Bronchial epithelial cell (primary cell): Measurements from ENCODE around the gene CC2D2A. TPM values are rescaled to one million over a fixed set of nuclear protein-coding genes. Genes with fewer than 3 reads are reported as not detected.
"Not testable (repeated sequence)": the region's sequence is repeated elsewhere in the genome, so short reads cannot be mapped to it uniquely, and the experiment has no call there.

Source experiments
- DNase-seq: peaks from one replicate; pipeline ENCODE4 v3.0.0-alpha.2; 2010; ENCODE audit warnings: low read depth
- FAIRE-seq: peaks from 2 replicates; lab custom pipeline; 2011; peaks lifted over from hg19 to GRCh38; lab: Jason Lieb, UNC
- H3K27me3 ChIP-seq: 2 replicates; pipeline ENCODE4 v1.5.1; 2011; ENCODE audit warnings: low read length; ENCODE audit not compliant: control insufficient read depth, insufficient read depth
- H3K36me3 ChIP-seq: 2 replicates; pipeline ENCODE4 v1.5.1; 2011; ENCODE audit warnings: low read length; ENCODE audit not compliant: control insufficient read depth, insufficient read depth
- H3K4me3 ChIP-seq: 2 replicates; pipeline ENCODE4 v1.5.1; 2011; ENCODE audit warnings: mild to moderate bottlenecking, low read depth, low read length, control low read depth
- total RNA-seq: library from RNA; depleted of rRNA; stranded (reverse); fragments of >200 nt; gene quantifications from 2 replicates; pipeline ENCODE4 v1.2.1, GENCODE V29; 2014
- TF ChIP-seq, protein P1 (sequence below): IDR thresholded peaks from 2 replicates; pipeline ENCODE4 v1.5.1; 2011; ENCODE audit warnings: mild to moderate bottlenecking, moderate library complexity, low read length, control low read depth, inconsistent platforms; ENCODE audit not compliant: insufficient read depth, severe bottlenecking

The CC2D2A gene
- total RNA-seq, 1 donor from 2014 or later: 5.8 TPM

- FAIRE-seq (peak; percentile 86), DNase-seq (no peak)
- Histone ChIP-seq H3K36me3 (no peaks in the 10 kb centered on the region), H3K27me3 (no peaks in the 10 kb centered on the region), H3K4me3 (no peak overlapping the region)
- TF ChIP-seq, protein P1, sequence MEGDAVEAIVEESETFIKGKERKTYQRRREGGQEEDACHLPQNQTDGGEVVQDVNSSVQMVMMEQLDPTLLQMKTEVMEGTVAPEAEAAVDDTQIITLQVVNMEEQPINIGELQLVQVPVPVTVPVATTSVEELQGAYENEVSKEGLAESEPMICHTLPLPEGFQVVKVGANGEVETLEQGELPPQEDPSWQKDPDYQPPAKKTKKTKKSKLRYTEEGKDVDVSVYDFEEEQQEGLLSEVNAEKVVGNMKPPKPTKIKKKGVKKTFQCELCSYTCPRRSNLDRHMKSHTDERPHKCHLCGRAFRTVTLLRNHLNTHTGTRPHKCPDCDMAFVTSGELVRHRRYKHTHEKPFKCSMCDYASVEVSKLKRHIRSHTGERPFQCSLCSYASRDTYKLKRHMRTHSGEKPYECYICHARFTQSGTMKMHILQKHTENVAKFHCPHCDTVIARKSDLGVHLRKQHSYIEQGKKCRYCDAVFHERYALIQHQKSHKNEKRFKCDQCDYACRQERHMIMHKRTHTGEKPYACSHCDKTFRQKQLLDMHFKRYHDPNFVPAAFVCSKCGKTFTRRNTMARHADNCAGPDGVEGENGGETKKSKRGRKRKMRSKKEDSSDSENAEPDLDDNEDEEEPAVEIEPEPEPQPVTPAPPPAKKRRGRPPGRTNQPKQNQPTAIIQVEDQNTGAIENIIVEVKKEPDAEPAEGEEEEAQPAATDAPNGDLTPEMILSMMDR: no peak
These were observed 38.0 kb downstream of the CC2D2A start for GRCh38 chr4:15507679-15508078.

GRCh38 chr4:15510961-15511360, 41.3 kb downstream of the CC2D2A start:
- DNase-seq (no peak), FAIRE-seq (no peak)
- TF ChIP-seq, protein P1: no peak
- Histone ChIP-seq H3K27me3 (no peaks in the 10 kb centered on the region), H3K36me3 (peaks cover 1% of the 10 kb centered on the region), H3K4me3 (no peak overlapping the region)

- Histone ChIP-seq H3K36me3 (peaks cover 2% of the 10 kb centered on the region), H3K27me3 (no peaks in the 10 kb centered on the region), H3K4me3 (no peak overlapping the region)
- DNase-seq (no peak), FAIRE-seq (no peak)
- TF ChIP-seq, protein P1: no peak
These were observed 43.9 kb downstream of the CC2D2A start for GRCh38 chr4:15513545-15513944.

- DNase-seq (no peak), FAIRE-seq (no peak)
- Histone ChIP-seq H3K36me3 (peaks cover 2% of the 10 kb centered on the region), H3K27me3 (no peaks in the 10 kb centered on the region), H3K4me3 (no peak overlapping the region)
- TF ChIP-seq, protein P1: no peak
These were observed 45.4 kb downstream of the CC2D2A start for GRCh38 chr4:15515106-15515505.

DNA sequence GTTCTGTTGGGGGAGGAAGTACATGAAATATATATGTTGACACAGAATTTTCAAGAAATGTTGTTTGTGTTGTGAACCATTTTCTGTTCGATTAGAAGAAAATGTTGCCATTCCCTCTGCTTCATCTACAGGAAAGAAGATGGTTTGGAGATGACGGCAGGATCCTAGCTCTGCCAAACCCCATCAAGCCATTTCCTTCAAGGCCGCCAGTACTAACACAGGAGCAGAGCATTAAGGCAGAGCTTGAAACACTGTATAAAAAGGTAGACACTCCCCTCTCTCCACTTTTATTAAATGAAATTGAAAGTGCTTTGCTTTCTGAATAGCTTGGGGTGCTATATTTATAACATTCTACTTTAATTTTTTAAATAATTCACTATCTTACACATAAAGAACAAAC, 46.8 kb downstream of the CC2D2A start:
- H3K36me3 ChIP-seq: peaks cover 2% of the 10 kb centered on the region
- DNase-seq (no peak), FAIRE-seq (no peak)
- no peaks in the 10 kb centered on the region for H3K27me3 ChIP-seq
- TF ChIP-seq, protein P1: no peak
- no peak overlapping the region for H3K4me3 ChIP-seq

DNA sequence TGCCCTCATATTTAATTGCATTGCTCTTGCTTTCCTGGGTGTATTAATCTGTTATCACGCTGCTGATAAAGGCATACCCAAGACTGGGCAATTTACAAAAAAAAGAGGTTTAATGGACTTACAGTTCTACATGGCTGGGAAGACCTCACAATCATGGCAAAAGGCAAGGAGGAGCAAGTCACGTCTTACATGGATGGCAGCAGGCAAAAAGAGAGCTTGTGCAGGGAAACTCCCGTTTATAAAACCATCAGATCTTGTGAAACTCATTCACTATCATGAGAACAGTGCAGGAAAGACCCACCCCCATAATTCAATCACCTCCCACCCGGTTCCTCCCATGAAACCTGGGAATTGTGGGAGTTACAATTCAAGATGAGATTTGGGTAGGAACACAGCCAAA, 48.0 kb downstream of the CC2D2A start:
- not testable (repeated sequence) for DNase-seq, FAIRE-seq, H3K4me3 ChIP-seq, H3K27me3 ChIP-seq, H3K36me3 ChIP-seq
